BE2C (cell line): ENCODE data around the gene MYO10.
A peak's percentile ranks its signal among the peaks of the same experiment; 100 is the strongest.
"Not testable (repeated sequence)": the region's sequence is repeated elsewhere in the genome, so short reads cannot be mapped to it uniquely, and the experiment has no call there.

Source experiments
- DNase-seq: peaks from one replicate; pipeline ENCODE4 v3.0.0-alpha.2; 2020
- H3K27me3 ChIP-seq: fragments of 250-450 bp; sonication (Bioruptor Pico); 2 replicates; pipeline ENCODE4 v1.5.1; 2020; ENCODE audit warnings: mild to moderate bottlenecking
- H3K36me3 ChIP-seq: fragments of 250-450 bp; sonication (Bioruptor Pico); 2 replicates; pipeline ENCODE4 v1.5.1; 2020; ENCODE audit warnings: mild to moderate bottlenecking
- H3K4me1 ChIP-seq: fragments of 250-450 bp; sonication (Bioruptor Pico); 2 replicates; pipeline ENCODE4 v1.5.1; 2020
- H3K4me3 ChIP-seq: 2 replicates; pipeline ENCODE4 v1.5.1; 2011; ENCODE audit warnings: low read depth, low read length
- H3K9me3 ChIP-seq: fragments of 250-450 bp; sonication (Bioruptor Pico); 2 replicates; pipeline ENCODE4 v1.5.1; 2020
- CTCF ChIP-seq: IDR thresholded peaks from 2 replicates; pipeline ENCODE4 v1.5.1; 2012; ENCODE audit warnings: mild to moderate bottlenecking, low read depth, low read length

MYO10 gene

GRCh38 chr5:16844952-16845351 lies 91.1 kb downstream of the MYO10 start:
- DNase-seq, result no peak
- Histone ChIP-seq H3K36me3 (no peaks in the 10 kb centered on the region), H3K9me3 (no peaks in the 10 kb centered on the region), H3K4me3 (no peak overlapping the region), H3K27me3 (no peaks in the 10 kb centered on the region), H3K4me1 (no peaks in the 10 kb centered on the region)
- peak; percentile 18; the same call in 1 of the 2 replicates for TF ChIP-seq CTCF

GRCh38 chr5:16842896-16843295 lies 93.2 kb downstream of the MYO10 start:
- TF ChIP-seq CTCF, result no peak

GRCh38 chr5:16841416-16841815 lies 94.7 kb downstream of the MYO10 start:
- Histone ChIP-seq H3K9me3 (no peaks in the 10 kb centered on the region), H3K27me3 (no peaks in the 10 kb centered on the region), H3K4me3 (no peak overlapping the region), H3K4me1 (no peaks in the 10 kb centered on the region), H3K36me3 (no peaks in the 10 kb centered on the region)
- TF ChIP-seq CTCF, result no peak
- DNase-seq, result no peak

More at GRCh38 chr5:16842896-16843295, 93.2 kb downstream of the MYO10 start:
- no peaks in the 10 kb centered on the region for H3K4me1 ChIP-seq
- no peaks in the 10 kb centered on the region for H3K27me3 ChIP-seq
- no peaks in the 10 kb centered on the region for H3K9me3 ChIP-seq
- DNase-seq, result no peak
- no peak overlapping the region for H3K4me3 ChIP-seq
- H3K36me3 ChIP-seq, result no peaks in the 10 kb centered on the region

GRCh38 chr5:16837305-16837704 lies 98.8 kb downstream of the MYO10 start:
- Histone ChIP-seq H3K27me3 (no peaks in the 10 kb centered on the region), H3K36me3 (no peaks in the 10 kb centered on the region), H3K4me3 (no peak overlapping the region)

GRCh38 chr5:16834029-16834428 lies 102.1 kb downstream of the MYO10 start:
- Histone ChIP-seq H3K9me3 (no peaks in the 10 kb centered on the region), H3K27me3 (no peaks in the 10 kb centered on the region), H3K4me1 (no peaks in the 10 kb centered on the region), H3K4me3 (no peak overlapping the region), H3K36me3 (no peaks in the 10 kb centered on the region)
- TF ChIP-seq CTCF, result no peak
- DNase-seq, result no peak

More at GRCh38 chr5:16837305-16837704, 98.8 kb downstream of the MYO10 start:
- Histone ChIP-seq H3K4me1 (no peaks in the 10 kb centered on the region), H3K9me3 (no peaks in the 10 kb centered on the region)
- DNase-seq, result no peak
- TF ChIP-seq CTCF, result no peak

GRCh38 chr5:16831326-16831725 lies 104.8 kb downstream of the MYO10 start:
- not testable (repeated sequence) for H3K36me3 ChIP-seq, H3K4me3 ChIP-seq, H3K4me1 ChIP-seq, DNase-seq, H3K27me3 ChIP-seq, H3K9me3 ChIP-seq

- TF ChIP-seq CTCF, result no peak
- no peaks in the 10 kb centered on the region for H3K4me1 ChIP-seq
- no peaks in the 10 kb centered on the region for H3K36me3 ChIP-seq
- H3K9me3 ChIP-seq, result no peaks in the 10 kb centered on the region
- H3K27me3 ChIP-seq, result no peaks in the 10 kb centered on the region
- no peak overlapping the region for H3K4me3 ChIP-seq
- DNase-seq, result no peak
Measured at GRCh38 chr5:16827755-16828154, 108.3 kb downstream of the MYO10 start.
